Calu3 (cell line): ENCODE results near the gene PREX1. TPM values are rescaled to one million over a fixed set of nuclear protein-coding genes. Genes with fewer than 3 reads are reported as not detected.

ENCODE experiments used
- BruUV-seq: library from RNA; stranded (reverse); fragments of 400-500 nt; replicated peaks from 2 replicates; lab custom pipeline; 2021; lab: Mats Ljungman, UMichigan
- CTCF ChIA-PET: fragments of 300-600 bp; sonication (Branson Sonifier 250); formaldehyde crosslinking; loops from one replicate; lab custom pipeline; 2022; ENCODE audit warnings: antibody characterized with exemption; lab: Charles Lee
- DNase-seq: peaks from one replicate; pipeline ENCODE4 v3.0.0; 2022
- H3K27ac Mint-ChIP-seq: one replicate; pipeline ENCODE4 v1.8.0; 2022; ENCODE audit warnings: mixed read lengths; ENCODE audit not compliant: unreplicated experiment
- H3K27me3 Mint-ChIP-seq: one replicate; pipeline ENCODE4 v1.8.0; 2022; ENCODE audit warnings: mixed read lengths; ENCODE audit not compliant: unreplicated experiment
- H3K36me3 Mint-ChIP-seq: one replicate; pipeline ENCODE4 v1.8.0; 2022; ENCODE audit warnings: mild to moderate bottlenecking, moderate library complexity, mixed read lengths; ENCODE audit not compliant: insufficient read depth, unreplicated experiment
- H3K4me1 Mint-ChIP-seq: one replicate; pipeline ENCODE4 v1.8.0; 2022; ENCODE audit warnings: mild to moderate bottlenecking, low read depth, mixed read lengths; ENCODE audit not compliant: unreplicated experiment
- H3K4me3 Mint-ChIP-seq: one replicate; pipeline ENCODE4 v1.8.0; 2022; ENCODE audit warnings: mild to moderate bottlenecking, low read depth, moderate library complexity, mixed read lengths; ENCODE audit not compliant: unreplicated experiment
- H3K9me3 Mint-ChIP-seq: one replicate; pipeline ENCODE4 v1.8.0; 2022; ENCODE audit warnings: low read depth, mixed read lengths; ENCODE audit not compliant: unreplicated experiment
- CTCF ChIP-seq: fragments of 200-600 bp; IDR thresholded peaks from one replicate; pipeline ENCODE4 v1.8.0; 2022; ENCODE audit warnings: antibody characterized with exemption; ENCODE audit not compliant: unreplicated experiment
- intact Hi-C: fragments of 100-400 bp; cut with micrococcal nuclease; formaldehyde crosslinking; loops from one replicate; pipeline ENCODE4 v1.10.0; 2022; ENCODE audit not compliant: unreplicated experiment
- total RNA-seq: library from RNA; stranded (reverse); gene quantifications from 2 replicates; pipeline ENCODE4 v1.2.3, GENCODE V29; 2022

The PREX1 gene
- total RNA-seq, 1 experiment from 2014 or later: 0.31 TPM

- CTCF ChIA-PET: no interaction called here
- no peaks in the 10 kb centered on the region for H3K9me3 Mint-ChIP-seq
- no peak overlapping the region for H3K4me3 Mint-ChIP-seq
- BruUV-seq: no TSS peak
- intact Hi-C loops: no loop called here
- H3K27me3 Mint-ChIP-seq: peaks cover 82% of the 10 kb centered on the region
- H3K4me1 Mint-ChIP-seq: no peaks in the 10 kb centered on the region
- H3K27ac Mint-ChIP-seq: no peak overlapping the region
- TF ChIP-seq CTCF: no peak
- no peaks in the 10 kb centered on the region for H3K36me3 Mint-ChIP-seq
- DNase-seq: no peak
Measured at GRCh38 chr20:48730977-48731376, 96.8 kb downstream of the PREX1 start.

- CTCF ChIA-PET: interaction anchor here (0.7 kb wide), 1 partner anchor 97 kb away, joined by 4 read pairs; no protein-coding TSS in a partner anchor
- no peaks in the 10 kb centered on the region for H3K9me3 Mint-ChIP-seq
- intact Hi-C loops: no loop called here
- no peak for TF ChIP-seq CTCF
- DNase-seq: no peak
- H3K4me3 Mint-ChIP-seq: no peak overlapping the region
- no peak overlapping the region for H3K27ac Mint-ChIP-seq
- no TSS peak for BruUV-seq
- H3K4me1 Mint-ChIP-seq: no peaks in the 10 kb centered on the region
- no peaks in the 10 kb centered on the region for H3K36me3 Mint-ChIP-seq
- H3K27me3 Mint-ChIP-seq: peaks cover 96% of the 10 kb centered on the region
Measured at GRCh38 chr20:48729538-48729937, 98.3 kb downstream of the PREX1 start.

GRCh38 chr20:48728042-48728825 lies 99.6 kb downstream of the PREX1 start:
- no peak overlapping the region for H3K27ac Mint-ChIP-seq

GRCh38 chr20:48727226-48727625 lies 100.6 kb downstream of the PREX1 start:
- intact Hi-C loops: no loop called here
- CTCF ChIA-PET: no interaction called here
- H3K27me3 Mint-ChIP-seq: peaks cover 87% of the 10 kb centered on the region
- H3K9me3 Mint-ChIP-seq: no peaks in the 10 kb centered on the region
- no peak for DNase-seq
- no peaks in the 10 kb centered on the region for H3K4me1 Mint-ChIP-seq
- H3K27ac Mint-ChIP-seq: no peak overlapping the region
- no TSS peak for BruUV-seq
- H3K36me3 Mint-ChIP-seq: no peaks in the 10 kb centered on the region
- H3K4me3 Mint-ChIP-seq: no peak overlapping the region
- no peak for TF ChIP-seq CTCF

More at GRCh38 chr20:48728042-48728825, 99.6 kb downstream of the PREX1 start:
- no TSS peak for BruUV-seq
- Mint-ChIP-seq H3K36me3 (no peaks in the 10 kb centered on the region), H3K4me3 (no peak overlapping the region), H3K4me1 (no peaks in the 10 kb centered on the region), H3K27me3 (peaks cover 91% of the 10 kb centered on the region), H3K9me3 (no peaks in the 10 kb centered on the region)
- intact Hi-C loops: no loop called here
- CTCF ChIA-PET: interaction anchor here (0.5 kb wide), 1 partner anchor 31 kb away, joined by 4 read pairs; no protein-coding TSS in a partner anchor
- TF ChIP-seq CTCF: no peak
- DNase-seq: no peak
